Activated CD8-positive, alpha-beta memory T cell treated with anti-CD3 and anti-CD28 coated beads, Interleukin-2, amount 10 ng/mL, durations not matched to agents 7 days and 5 days (primary cell): ENCODE measurements around the gene LRIT1. TPM values are rescaled to one million over a fixed set of nuclear protein-coding genes. Genes with fewer than 3 reads are reported as not detected.
A peak's percentile ranks its signal among the peaks of the same experiment; 100 is the strongest.

ENCODE experiments used
- ATAC-seq: fragments of 150-1000 bp; cut with Tn5 transposase; one replicate; pipeline ENCODE4 v1.10.0; 2021; ENCODE audit warnings: moderate library complexity
- CTCF ChIA-PET: fragments of 350-600 bp; sonication (Branson Sonifier 250); formaldehyde crosslinking; loops from one replicate; lab custom pipeline; 2021; ENCODE audit warnings: antibody characterized with exemption; lab: Charles Lee
- DNase-seq: peaks from one replicate; pipeline ENCODE4 v3.0.0-alpha.2; 2020
- H3K27ac Mint-ChIP-seq: one replicate; pipeline ENCODE4 v1.8.0; 2021; ENCODE audit warnings: mild to moderate bottlenecking, mixed read lengths
- H3K27me3 Mint-ChIP-seq: one replicate; pipeline ENCODE4 v1.8.0; 2021; ENCODE audit warnings: mixed read lengths
- H3K36me3 Mint-ChIP-seq: one replicate; pipeline ENCODE4 v1.8.0; 2021; ENCODE audit warnings: mild to moderate bottlenecking, mixed read lengths
- H3K4me1 Mint-ChIP-seq: one replicate; pipeline ENCODE4 v1.8.0; 2021; ENCODE audit warnings: mixed read lengths
- H3K4me3 Mint-ChIP-seq: one replicate; pipeline ENCODE4 v1.8.0; 2021; ENCODE audit warnings: mild to moderate bottlenecking, moderate library complexity, mixed read lengths
- H3K9me3 Mint-ChIP-seq: one replicate; pipeline ENCODE4 v1.8.0; 2022; ENCODE audit warnings: low read depth, mixed read lengths
- total RNA-seq, 2 experiments: library from RNA; stranded (reverse); gene quantifications; one replicate each; pipeline ENCODE4 v1.2.3, GENCODE V29; 2021

Gene LRIT1
- total RNA-seq, 2 experiments from 2014 or later: not detected

- CTCF ChIA-PET: interaction anchor here (1.0 to 3.9 kb wide), 3 partner anchors 41 to 55 kb away, joined by 3 to 33 read pairs (median 3); no protein-coding TSS in a partner anchor
- Mint-ChIP-seq H3K9me3 (no peaks in the 10 kb centered on the region), H3K4me3 (no peak overlapping the region), H3K4me1 (no peaks in the 10 kb centered on the region), H3K36me3 (no peaks in the 10 kb centered on the region), H3K27me3 (peaks cover 7% of the 10 kb centered on the region), H3K27ac (no peak overlapping the region)
- no peak for ATAC-seq
- no peak for DNase-seq
Measured at GRCh38 chr10:84202349-84202748, 39.0 kb downstream of the LRIT1 start.

- Mint-ChIP-seq H3K27ac (no peak overlapping the region), H3K4me3 (no peak overlapping the region), H3K4me1 (no peaks in the 10 kb centered on the region), H3K27me3 (peaks cover 7% of the 10 kb centered on the region), H3K36me3 (no peaks in the 10 kb centered on the region), H3K9me3 (no peaks in the 10 kb centered on the region)
- DNase-seq: no peak
- no peak for ATAC-seq
- CTCF ChIA-PET: interaction anchor here (1.5 to 3.9 kb wide), 2 partner anchors 53 to 55 kb away, joined by 3 to 33 read pairs; no protein-coding TSS in a partner anchor
Measured at GRCh38 chr10:84201682-84202081, 39.7 kb downstream of the LRIT1 start.

- H3K36me3 Mint-ChIP-seq: no peaks in the 10 kb centered on the region
- no peaks in the 10 kb centered on the region for H3K9me3 Mint-ChIP-seq
- no peak overlapping the region for H3K4me3 Mint-ChIP-seq
- H3K27ac Mint-ChIP-seq: no peak overlapping the region
- no peak for DNase-seq
- peaks cover 10% of the 10 kb centered on the region for H3K27me3 Mint-ChIP-seq
- ATAC-seq: no peak
- CTCF ChIA-PET: interaction anchor here (1.5 to 3.9 kb wide), 2 partner anchors 52 to 54 kb away, joined by 3 to 33 read pairs; no protein-coding TSS in a partner anchor
- H3K4me1 Mint-ChIP-seq: no peaks in the 10 kb centered on the region
Measured at GRCh38 chr10:84201244-84201606, 40.1 kb downstream of the LRIT1 start.

GRCh38 chr10:84200537-84201243 lies 40.7 kb downstream of the LRIT1 start:
- Mint-ChIP-seq H3K4me1 (no peaks in the 10 kb centered on the region), H3K27me3 (peaks cover 15% of the 10 kb centered on the region), H3K27ac (no peak overlapping the region), H3K36me3 (no peaks in the 10 kb centered on the region), H3K9me3 (no peaks in the 10 kb centered on the region), H3K4me3 (no peak overlapping the region)
- CTCF ChIA-PET: interaction anchor here (1.5 to 3.9 kb wide), 2 partner anchors 52 to 54 kb away, joined by 3 to 33 read pairs; no protein-coding TSS in a partner anchor
- ATAC-seq (no peak), DNase-seq (no peak)

- DNase-seq: no peak
- no peaks in the 10 kb centered on the region for H3K36me3 Mint-ChIP-seq
- ATAC-seq: no peak
- H3K27ac Mint-ChIP-seq: no peak overlapping the region
- H3K9me3 Mint-ChIP-seq: no peaks in the 10 kb centered on the region
- no peaks in the 10 kb centered on the region for H3K4me1 Mint-ChIP-seq
- CTCF ChIA-PET: interaction anchor here (1.5 to 2.8 kb wide), 3 partner anchors 16 to 50 kb away, joined by 3 to 8 read pairs (median 6); no protein-coding TSS in a partner anchor
- H3K27me3 Mint-ChIP-seq: peaks cover 31% of the 10 kb centered on the region
- H3K4me3 Mint-ChIP-seq: no peak overlapping the region
Measured at GRCh38 chr10:84198206-84198915, 43.0 kb downstream of the LRIT1 start.

- Mint-ChIP-seq H3K4me1 (no peaks in the 10 kb centered on the region), H3K27ac (no peak overlapping the region), H3K36me3 (no peaks in the 10 kb centered on the region), H3K9me3 (no peaks in the 10 kb centered on the region), H3K27me3 (peaks cover 38% of the 10 kb centered on the region), H3K4me3 (no peak overlapping the region)
- ATAC-seq (no peak), DNase-seq (no peak)
- CTCF ChIA-PET: interaction anchor here (1.5 to 2.8 kb wide), 3 partner anchors 17 to 50 kb away, joined by 3 to 8 read pairs (median 6); no protein-coding TSS in a partner anchor
Measured at GRCh38 chr10:84197643-84198042, 43.7 kb downstream of the LRIT1 start.

- Mint-ChIP-seq H3K9me3 (no peaks in the 10 kb centered on the region), H3K27me3 (peaks cover 38% of the 10 kb centered on the region), H3K4me3 (no peak overlapping the region), H3K27ac (no peak overlapping the region), H3K4me1 (no peaks in the 10 kb centered on the region), H3K36me3 (no peaks in the 10 kb centered on the region)
- DNase-seq (no peak), ATAC-seq (no peak)
- CTCF ChIA-PET: interaction anchor here (2.6 to 2.8 kb wide), 2 partner anchors 9 to 17 kb away, joined by 6 to 8 read pairs; no protein-coding TSS in a partner anchor
Measured at GRCh38 chr10:84196941-84197340, 44.4 kb downstream of the LRIT1 start.

GRCh38 chr10:84196083-84196482 lies 45.3 kb downstream of the LRIT1 start:
- H3K36me3 Mint-ChIP-seq: no peaks in the 10 kb centered on the region
- peaks cover 38% of the 10 kb centered on the region for H3K27me3 Mint-ChIP-seq
- peaks cover 6% of the 10 kb centered on the region for H3K4me1 Mint-ChIP-seq
- no peak for ATAC-seq
- DNase-seq: no peak
- CTCF ChIA-PET: interaction anchor here (1.0 to 2.6 kb wide), 2 partner anchors 10 to 40 kb away, joined by 4 to 6 read pairs; no protein-coding TSS in a partner anchor
- no peak overlapping the region for H3K27ac Mint-ChIP-seq
- no peaks in the 10 kb centered on the region for H3K9me3 Mint-ChIP-seq
- H3K4me3 Mint-ChIP-seq: no peak overlapping the region

GRCh38 chr10:84195044-84195830 lies 46.1 kb downstream of the LRIT1 start:
- CTCF ChIA-PET: interaction anchor here (0.9 to 2.6 kb wide), 5 partner anchors 10 to 56 kb away, joined by 3 to 9 read pairs (median 4); partner anchors contain the start of gene GHITM
- no peaks in the 10 kb centered on the region for H3K36me3 Mint-ChIP-seq
- DNase-seq: no peak
- H3K27me3 Mint-ChIP-seq: peaks cover 38% of the 10 kb centered on the region
- no peak for ATAC-seq
- no peaks in the 10 kb centered on the region for H3K9me3 Mint-ChIP-seq
- peak overlapping the region; percentile 33 for H3K4me3 Mint-ChIP-seq
- no peak overlapping the region for H3K27ac Mint-ChIP-seq
- H3K4me1 Mint-ChIP-seq: peaks cover 10% of the 10 kb centered on the region

GRCh38 chr10:84194424-84195043 lies 46.8 kb downstream of the LRIT1 start, which contains the start of gene CDHR1:
Gene CDHR1, plus strand, starts transcription at chr10:84194537. Its CDS starts 224 bp downstream, at chr10:84194761.
- H3K9me3 Mint-ChIP-seq: no peaks in the 10 kb centered on the region
- DNase-seq: peak; percentile 62
- peak; percentile 83 for ATAC-seq
- peaks cover 38% of the 10 kb centered on the region for H3K27me3 Mint-ChIP-seq
- no peak within 1 kb of the TSS for H3K27ac Mint-ChIP-seq
- no peaks in the 10 kb centered on the region for H3K36me3 Mint-ChIP-seq
- peak within 1 kb of the TSS; percentile 43 for H3K4me3 Mint-ChIP-seq
- CTCF ChIA-PET: interaction anchor here (0.9 to 2.6 kb wide), 4 partner anchors 11 to 56 kb away, joined by 3 to 9 read pairs (median 7); partner anchors contain the start of gene GHITM
- peaks cover 10% of the 10 kb centered on the region for H3K4me1 Mint-ChIP-seq

GRCh38 chr10:84193846-84194423 lies 47.4 kb downstream of the LRIT1 start:
- ATAC-seq (no peak), DNase-seq (no peak)
- Mint-ChIP-seq H3K4me3 (peak overlapping the region; percentile 43), H3K9me3 (no peaks in the 10 kb centered on the region), H3K27ac (no peak overlapping the region), H3K27me3 (peaks cover 38% of the 10 kb centered on the region), H3K4me1 (peaks cover 10% of the 10 kb centered on the region), H3K36me3 (no peaks in the 10 kb centered on the region)
- CTCF ChIA-PET: interaction anchor here (0.9 to 2.2 kb wide), 3 partner anchors 17 to 46 kb away, joined by 4 to 9 read pairs (median 8); no protein-coding TSS in a partner anchor

GRCh38 chr10:84193327-84193726 lies 48.0 kb downstream of the LRIT1 start:
- Mint-ChIP-seq H3K4me3 (no peak overlapping the region), H3K27me3 (peaks cover 38% of the 10 kb centered on the region), H3K27ac (no peak overlapping the region), H3K9me3 (no peaks in the 10 kb centered on the region), H3K4me1 (peaks cover 10% of the 10 kb centered on the region), H3K36me3 (no peaks in the 10 kb centered on the region)
- ATAC-seq: no peak
- CTCF ChIA-PET: interaction anchor here (0.9 to 2.2 kb wide), 3 partner anchors 16 to 46 kb away, joined by 4 to 9 read pairs (median 8); no protein-coding TSS in a partner anchor
- no peak for DNase-seq
